ENCODE data around the gene EYS. TPM values are rescaled to one million over a fixed set of nuclear protein-coding genes. Genes with fewer than 3 reads are reported as not detected.
"Not testable (repeated sequence)": the region's sequence is repeated elsewhere in the genome, so short reads cannot be mapped to it uniquely, and the experiment has no call there.

The EYS gene
- polyA plus RNA-seq, 2 of the 4 experiments (the other 2 are of a cell fraction) = 0.03 to 0.06 TPM

- ATAC-seq (no peak), FAIRE-seq (no peak), DNase-seq (ENCODE audit: low read depth in 1 of 2, low spot score in 1 of 2) (no peak)
- no peak overlapping the region for H3K27ac ChIP-seq
- TF ChIP-seq NFE2L2 (conservative IDR thresholded peaks at IDR 0.05; ENCODE audit: low read length) (no peak), RAD21 (conservative IDR thresholded peaks at IDR 0.05 in 1 of 2, IDR thresholded peaks at IDR 0.05 in 1 of 2) (no peak), RFX5 (IDR thresholded peaks at IDR 0.05) (no peak), TFCP2L1 (CRISPR knock-in tag; IDR thresholded peaks at IDR 0.05) (no peak), NPAS2 (CRISPR knock-in tag; IDR thresholded peaks at IDR 0.05; ENCODE audit: borderline replicate concordance) (no peak), KDM5A (IDR thresholded peaks at IDR 0.05) (no peak), PHF8 (IDR thresholded peaks at IDR 0.05; ENCODE audit: borderline replicate concordance, low read depth) (no peak), HOXA7 (CRISPR knock-in tag; IDR thresholded peaks at IDR 0.05) (no peak), ZC3H11A (IDR thresholded peaks at IDR 0.05) (no peak), ZNF302 (CRISPR knock-in tag; IDR thresholded peaks at IDR 0.05) (no peak)
- TF ChIP-seq, protein P1, sequence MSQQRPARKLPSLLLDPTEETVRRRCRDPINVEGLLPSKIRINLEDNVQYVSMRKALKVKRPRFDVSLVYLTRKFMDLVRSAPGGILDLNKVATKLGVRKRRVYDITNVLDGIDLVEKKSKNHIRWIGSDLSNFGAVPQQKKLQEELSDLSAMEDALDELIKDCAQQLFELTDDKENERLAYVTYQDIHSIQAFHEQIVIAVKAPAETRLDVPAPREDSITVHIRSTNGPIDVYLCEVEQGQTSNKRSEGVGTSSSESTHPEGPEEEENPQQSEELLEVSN (IDR thresholded peaks at IDR 0.05; ENCODE audit: borderline replicate concordance, low read depth) = no peak
- TF ChIP-seq, protein P2, sequence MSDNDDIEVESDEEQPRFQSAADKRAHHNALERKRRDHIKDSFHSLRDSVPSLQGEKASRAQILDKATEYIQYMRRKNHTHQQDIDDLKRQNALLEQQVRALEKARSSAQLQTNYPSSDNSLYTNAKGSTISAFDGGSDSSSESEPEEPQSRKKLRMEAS (IDR thresholded peaks at IDR 0.05) = no peak
- no peak overlapping the region for H3K4me2 ChIP-seq
- CTCF ChIA-PET = no interaction called here
- H3K4me1 ChIP-seq = no peaks in the 10 kb centered on the region
- no peak overlapping the region for H3K4me3 ChIP-seq
- POLR2A ChIA-PET = no interaction called here
- WGBS (ENCODE audit: missing lambda C conversion rate) = 10% methylated on average over 2 of the region's 2 CpGs
- no peaks in the 10 kb centered on the region for H3K9me3 ChIP-seq
These were observed 1230.1 kb downstream of the EYS start for GRCh38 chr6:64476935-64477334.

GRCh38 chr6:64469405-64469804 lies 1237.6 kb downstream of the EYS start:
- ATAC-seq, H3K27ac ChIP-seq, CTCF ChIA-PET, H3K9me3 ChIP-seq, H3K4me3 ChIP-seq, FAIRE-seq, H3K4me2 ChIP-seq, H3K4me1 ChIP-seq, POLR2A ChIA-PET: not testable (repeated sequence)
- peak in 1 of 2 experiments; percentile 3 for DNase-seq (ENCODE audit: low read depth in 1 of 2, low spot score in 1 of 2)
- TF ChIP-seq RAD21 (conservative IDR thresholded peaks at IDR 0.05 in 1 of 2, IDR thresholded peaks at IDR 0.05 in 1 of 2) = peak in 1 of 2 experiments; percentile 29; a peak in 1 of 5 replicates
- TF ChIP-seq SMC3 (IDR thresholded peaks at IDR 0.05) = peak; percentile 11; the same call in 1 of the 3 replicates
- WGBS (ENCODE audit: missing lambda C conversion rate) = 53% methylated on average over 12 of the region's 12 CpGs

DNA sequence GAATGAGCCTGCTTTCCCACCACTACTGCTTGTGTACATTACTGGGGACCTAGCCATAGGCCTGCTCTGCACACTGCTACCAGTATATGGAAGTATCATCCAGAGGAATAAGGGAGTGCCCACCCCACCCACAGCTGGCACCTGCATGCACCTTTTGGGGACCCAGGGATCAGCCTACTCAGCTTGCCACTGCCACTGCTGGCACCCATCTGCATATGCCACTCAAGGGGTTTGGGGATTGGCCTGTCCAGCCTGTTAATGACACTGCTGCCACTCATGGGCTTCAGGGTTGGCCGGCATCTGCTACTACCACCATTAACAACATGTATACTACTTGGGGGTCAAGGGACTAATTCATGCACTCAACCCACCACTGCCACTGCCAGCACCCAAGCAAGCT lies 1239.4 kb downstream of the EYS start:
- CTCF ChIA-PET = no interaction called here
- POLR2A ChIA-PET = no interaction called here
- no peaks in the 10 kb centered on the region for H3K4me1 ChIP-seq
- H3K9me3 ChIP-seq = no peaks in the 10 kb centered on the region
- FAIRE-seq = no peak
- no peak for ATAC-seq
- no peak for DNase-seq (ENCODE audit: low read depth in 1 of 2, low spot score in 1 of 2)
- WGBS (ENCODE audit: missing lambda C conversion rate) = no CpG with 5 or more reads among the region's 1 CpG
- H3K4me3 ChIP-seq = no peak overlapping the region
- H3K27ac ChIP-seq = no peak overlapping the region
- TF ChIP-seq RARB (CRISPR knock-in tag; IDR thresholded peaks at IDR 0.05) = no peak
- no peak for TF ChIP-seq EP300 (IDR thresholded peaks at IDR 0.05)
- no peak for TF ChIP-seq JUN (IDR thresholded peaks at IDR 0.05)
- TF ChIP-seq, protein P1 (IDR thresholded peaks at IDR 0.05; ENCODE audit: borderline replicate concordance, low read depth) = no peak
- no peak for TF ChIP-seq ZC3H11A (IDR thresholded peaks at IDR 0.05)
- no peak for TF ChIP-seq RAD21 (conservative IDR thresholded peaks at IDR 0.05 in 1 of 2, IDR thresholded peaks at IDR 0.05 in 1 of 2)
- no peak for TF ChIP-seq POLR2A (IDR thresholded peaks at IDR 0.05; ENCODE audit: low read length)
- no peak for TF ChIP-seq ESRRA (IDR thresholded peaks at IDR 0.05; ENCODE audit: borderline replicate concordance, low read length)
- TF ChIP-seq SREBF2 (IDR thresholded peaks at IDR 0.05) = no peak
- TF ChIP-seq CBX2 (IDR thresholded peaks at IDR 0.05; ENCODE audit: borderline replicate concordance, low read depth) = no peak
- TF ChIP-seq ZSCAN20 (CRISPR knock-in tag; IDR thresholded peaks at IDR 0.05) = no peak
- TF ChIP-seq HMGXB4 (CRISPR knock-in tag; IDR thresholded peaks at IDR 0.05; ENCODE audit: borderline replicate concordance) = no peak
- TF ChIP-seq ELK1 (IDR thresholded peaks at IDR 0.05; ENCODE audit: low read depth, low read length) = no peak
- H3K4me2 ChIP-seq = no peak overlapping the region

Data from A549 (cell line).